ENCODE measurements around the gene ANKFY1.

Gene ANKFY1

DNA sequence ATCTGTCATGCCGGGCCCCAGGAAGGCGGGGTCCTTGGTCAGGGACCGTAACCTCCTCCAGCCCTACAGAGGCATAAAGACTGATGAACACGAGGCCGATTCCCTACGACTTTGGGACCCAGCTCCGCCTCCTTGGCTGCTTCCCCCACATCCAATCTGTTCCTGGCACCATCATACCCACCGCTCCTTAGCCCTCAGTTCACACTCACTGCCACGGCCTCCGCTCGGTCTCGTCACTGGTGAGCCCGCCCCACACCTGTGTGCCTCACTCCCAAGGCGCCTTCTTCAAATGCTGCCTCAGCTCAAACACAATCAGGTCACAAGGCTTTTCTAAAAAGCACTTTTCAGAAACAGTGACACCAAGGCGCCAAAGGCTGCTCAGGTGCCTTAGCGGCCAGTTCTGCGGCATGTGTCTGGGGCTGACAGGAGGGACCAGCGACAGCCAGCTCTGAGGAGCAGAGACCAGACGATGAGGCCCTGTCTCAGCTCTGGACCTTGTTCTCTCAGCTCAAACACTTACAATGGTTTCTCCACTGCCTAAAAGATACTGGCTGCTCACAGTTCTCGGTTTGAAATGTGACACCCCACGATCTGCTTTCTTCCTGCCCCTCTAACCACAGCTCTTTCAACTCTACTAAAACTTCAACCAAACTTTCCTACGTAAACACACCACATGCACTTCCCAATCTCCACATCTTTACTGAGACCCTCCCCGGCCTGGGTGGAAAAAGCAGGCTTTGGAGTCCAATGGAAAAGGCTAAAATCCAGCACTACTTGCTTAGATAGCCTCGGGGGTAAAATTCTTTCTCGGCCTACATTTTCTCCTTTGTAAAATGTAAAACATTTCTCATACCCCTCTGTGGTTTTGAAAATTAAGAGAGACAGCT lies 87.6 kb downstream of the ANKFY1 start:
- no peak for DNase-seq

- DNase-seq, result no peak
These were observed 89.2 kb downstream of the ANKFY1 start for GRCh38 chr17:4174556-4174955.

DNA sequence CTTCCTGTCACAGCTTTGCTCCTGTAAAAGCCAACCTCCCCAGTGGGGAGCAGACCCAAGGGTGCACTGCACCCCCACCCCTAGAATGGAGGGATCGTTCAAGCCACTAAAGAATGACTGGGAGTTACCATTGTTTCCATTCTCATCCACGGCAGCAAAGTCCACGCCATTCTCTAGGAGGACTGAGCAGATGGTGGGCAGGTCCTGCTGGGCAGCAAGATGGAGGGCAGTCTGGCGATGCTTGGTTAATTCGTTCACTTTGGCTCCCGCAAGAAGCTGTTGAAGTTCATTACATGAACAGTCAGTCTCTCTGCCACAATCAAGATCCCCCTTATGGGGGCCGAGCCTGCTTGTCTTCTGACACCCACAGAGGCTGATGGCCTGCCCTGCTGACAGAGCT lies 90.0 kb downstream of the ANKFY1 start:
- DNase-seq, result no peak

- DNase-seq, result no peak
These were observed 91.4 kb downstream of the ANKFY1 start for GRCh38 chr17:4172356-4172755.

GRCh38 chr17:4170639-4171280 lies 93.0 kb downstream of the ANKFY1 start:
- DNase-seq, result no peak

- DNase-seq, result no peak
These were observed 96.0 kb downstream of the ANKFY1 start for GRCh38 chr17:4167786-4168185.

DNA sequence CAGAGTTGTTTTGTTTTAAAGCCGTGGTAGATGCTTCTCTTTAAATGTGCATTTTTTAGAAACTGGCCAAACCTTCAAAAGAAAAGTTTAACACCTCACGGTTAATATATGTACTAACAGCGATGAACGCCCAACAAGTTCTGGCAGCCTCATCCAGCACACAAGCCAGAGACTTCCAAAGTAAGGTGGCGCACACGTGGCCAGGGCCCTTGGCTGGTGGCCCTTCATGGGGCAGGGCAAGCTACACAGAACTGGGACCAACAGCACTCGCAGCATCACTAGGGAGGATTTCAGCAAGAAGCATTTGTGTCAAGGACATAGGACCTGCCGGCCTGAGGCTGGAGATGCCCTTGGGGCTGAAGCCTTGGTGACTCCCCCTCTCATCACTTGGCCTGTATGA lies 97.4 kb downstream of the ANKFY1 start:
- no peak for DNase-seq

DNA sequence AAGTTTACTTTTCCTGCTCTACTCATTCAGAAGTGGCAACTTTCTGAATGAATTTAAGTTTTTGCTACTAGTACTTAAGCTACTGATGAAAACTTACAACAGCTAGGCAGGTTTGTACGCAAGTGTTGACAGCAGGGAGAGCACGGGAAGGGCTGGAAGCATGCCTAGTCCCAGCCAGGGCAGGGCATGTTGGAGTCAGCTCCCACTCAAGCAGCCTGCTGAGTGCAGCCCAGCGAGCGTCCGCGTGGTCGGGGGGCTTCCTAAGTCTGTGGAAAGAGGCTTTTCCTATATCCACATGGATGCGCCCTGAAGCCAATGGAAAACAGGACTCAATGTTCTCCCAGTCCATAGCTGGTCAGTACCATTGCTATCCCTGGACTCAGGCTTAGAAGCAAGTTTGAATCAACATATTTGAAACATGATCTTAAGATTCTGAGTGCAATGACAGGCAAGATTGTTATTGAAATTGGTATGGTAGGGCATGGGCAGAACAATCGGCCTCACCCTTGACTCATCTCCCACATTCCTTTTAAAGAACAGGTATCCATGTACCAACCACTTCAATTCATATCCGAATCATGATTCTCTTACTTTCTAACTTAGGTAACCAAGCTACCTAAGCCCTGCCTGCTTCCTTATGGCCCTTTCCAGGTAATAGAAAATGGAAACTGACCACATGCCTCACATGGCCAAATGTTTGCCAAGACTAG lies 98.3 kb downstream of the ANKFY1 start:
- no peak for DNase-seq

GRCh38 chr17:4163951-4164350 lies 99.8 kb downstream of the ANKFY1 start:
- no peak for DNase-seq

DNA sequence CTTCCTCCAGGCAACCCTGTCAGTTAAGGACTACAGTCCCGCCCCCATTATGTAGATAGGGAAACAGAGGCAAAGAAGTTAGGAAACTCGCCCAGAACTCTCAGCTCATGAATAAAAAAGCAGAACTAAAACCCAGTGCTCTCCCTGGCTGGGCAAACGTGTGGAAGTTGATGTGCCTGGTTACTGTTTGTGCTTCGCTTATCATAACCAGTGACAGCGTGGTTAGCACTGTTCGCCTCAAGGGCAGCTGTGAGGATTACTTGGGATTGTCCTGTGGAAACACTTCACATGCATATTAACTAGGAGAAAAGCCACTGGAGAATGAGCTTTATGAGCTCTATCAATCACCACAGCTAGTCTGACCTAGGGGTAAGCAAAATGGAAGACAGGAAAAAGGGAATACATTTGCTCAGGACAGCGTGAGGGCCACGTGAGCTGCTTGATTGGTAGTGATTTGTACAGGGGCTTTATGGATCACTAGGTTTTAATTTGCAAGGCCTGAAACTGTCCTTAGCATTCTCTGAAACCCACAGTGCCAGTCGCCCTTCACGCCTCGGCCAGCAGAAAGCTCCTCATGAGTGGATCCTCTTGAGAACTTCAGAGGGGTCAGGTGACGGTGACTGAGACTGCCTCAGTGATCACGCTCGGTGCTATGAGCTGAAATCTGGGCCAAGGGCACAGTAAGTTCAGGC lies 100.9 kb downstream of the ANKFY1 start:
- DNase-seq, result no peak

DNA sequence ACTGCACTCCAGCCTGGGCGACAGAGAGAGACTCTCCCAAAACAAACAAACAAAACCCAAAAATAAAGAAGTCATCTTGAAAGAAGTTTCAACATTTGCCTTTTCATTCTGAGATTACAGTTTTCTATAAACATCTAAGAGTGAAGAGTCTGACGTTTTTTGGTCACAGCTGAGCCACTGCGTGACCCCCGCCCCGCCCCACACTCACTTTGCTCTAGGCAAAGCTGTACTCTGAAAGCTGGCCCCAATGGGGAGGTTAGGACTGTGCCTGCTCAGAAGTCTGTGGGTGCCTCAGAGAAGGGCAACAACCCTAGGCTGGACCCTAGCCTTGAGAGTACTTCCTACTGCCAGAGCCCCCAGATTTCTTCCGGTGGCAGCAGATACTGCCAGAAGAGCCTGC lies 101.5 kb downstream of the ANKFY1 start:
- DNase-seq, result no peak

GRCh38 chr17:4161967-4162305 lies 101.8 kb downstream of the ANKFY1 start:
- DNase-seq, result no peak

- no peak for DNase-seq
These were observed 102.4 kb downstream of the ANKFY1 start for GRCh38 chr17:4161192-4161966.

DNA sequence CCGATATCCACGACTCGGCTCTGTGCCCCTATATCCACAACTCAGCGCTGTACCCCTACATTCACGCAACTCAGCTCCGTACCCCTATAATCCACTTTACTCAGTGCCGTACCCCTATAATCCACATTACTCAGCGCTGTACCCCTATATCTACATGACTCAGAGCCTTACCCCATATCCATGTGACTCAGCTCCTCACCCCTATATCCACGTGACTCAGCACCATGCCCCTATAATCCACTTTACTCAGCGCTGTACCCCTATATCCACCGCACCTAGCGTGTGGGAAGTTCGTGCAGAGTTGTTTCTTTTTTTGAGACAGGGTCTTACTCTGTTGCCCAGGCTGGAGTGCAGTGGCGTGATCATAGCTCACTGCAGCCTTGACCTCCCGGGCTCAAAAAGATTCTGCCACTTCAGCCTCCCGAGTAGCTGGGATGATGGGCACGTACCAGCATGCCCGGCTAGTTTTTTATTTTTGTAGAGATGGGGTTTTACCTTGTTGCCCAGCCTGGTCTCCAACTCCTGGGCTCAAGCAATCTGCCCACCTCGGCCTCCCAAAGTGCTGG lies 103.4 kb downstream of the ANKFY1 start:
- no peak for DNase-seq

DNA sequence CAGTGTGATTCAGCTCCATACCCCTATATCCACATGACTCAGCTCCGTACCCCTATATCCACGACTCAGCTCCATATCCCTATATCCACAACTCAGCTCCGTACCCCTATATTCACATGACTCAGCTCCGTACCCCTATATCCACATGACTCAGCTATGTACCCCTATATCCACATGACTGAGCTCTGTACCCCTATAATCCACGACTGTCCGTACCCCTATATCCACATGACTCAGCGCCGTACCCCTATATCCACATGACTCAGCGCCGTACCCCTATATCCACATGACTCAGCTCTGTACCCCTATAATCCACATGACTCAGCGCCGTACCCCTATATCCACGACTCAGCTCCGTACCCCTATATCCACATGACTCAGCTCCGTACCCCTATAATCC lies 104.0 kb downstream of the ANKFY1 start:
- no peak for DNase-seq

- no peak for DNase-seq
These were observed 106.0 kb downstream of the ANKFY1 start for GRCh38 chr17:4157618-4158333.

- DNase-seq, result no peak
These were observed 106.9 kb downstream of the ANKFY1 start for GRCh38 chr17:4156750-4157381.

DNA sequence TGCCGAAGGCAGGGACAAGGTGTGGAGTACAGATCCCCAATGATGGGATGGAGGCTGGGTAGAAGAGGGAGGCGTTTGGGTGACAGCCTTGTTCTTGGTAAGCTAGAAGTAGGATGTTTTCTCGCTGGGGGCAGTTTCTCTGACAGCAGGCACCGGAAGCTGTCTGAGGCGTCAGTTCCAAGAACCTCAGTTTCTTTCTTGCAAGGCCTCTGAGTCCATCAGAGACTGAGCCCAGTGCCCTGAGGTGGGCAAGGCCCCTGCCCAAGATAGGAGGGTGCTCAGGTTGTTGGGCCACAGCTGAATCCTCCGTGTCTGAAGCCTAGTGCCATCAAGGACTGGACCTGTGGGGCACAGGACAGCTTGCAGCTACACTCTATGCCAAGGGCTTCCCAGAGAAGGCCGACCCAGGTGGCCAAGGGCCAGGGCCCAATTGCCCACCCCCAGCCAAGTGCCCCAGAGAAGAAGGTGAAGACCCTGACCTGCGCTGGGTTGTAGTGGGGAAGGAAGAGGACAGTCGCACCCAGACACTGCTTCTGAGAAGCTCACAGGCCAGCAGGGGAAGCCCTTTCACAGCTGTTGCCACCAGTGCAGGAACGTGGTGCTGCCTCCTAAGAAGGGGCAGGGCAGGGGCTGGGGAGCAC lies 107.7 kb downstream of the ANKFY1 start:
- DNase-seq, result no peak

GRCh38 chr17:4154201-4154600 lies 109.6 kb downstream of the ANKFY1 start:
- DNase-seq, result no peak

GRCh38 chr17:4152471-4152870 lies 111.3 kb downstream of the ANKFY1 start:
- DNase-seq, result no peak

- DNase-seq, result no peak
These were observed 113.7 kb downstream of the ANKFY1 start for GRCh38 chr17:4150096-4150495.

All from NCI-H2029 (cell line).